ENCODE data around the gene MYOC. TPM values are rescaled to one million over a fixed set of nuclear protein-coding genes. Genes with fewer than 3 reads are reported as not detected.
"Not testable (repeated sequence)": the region's sequence is repeated elsewhere in the genome, so short reads cannot be mapped to it uniquely, and the experiment has no call there.

MYOC gene
- total RNA-seq, 1 donor from 2014 or later: not detected

- Mint-ChIP-seq H3K27ac (ENCODE audit: unreplicated experiment) (no peak overlapping the region), H3K4me3 (ENCODE audit: unreplicated experiment) (no peak overlapping the region), H3K27me3 (ENCODE audit: low read depth) (peaks cover 20% of the 10 kb centered on the region), H3K36me3 (ENCODE audit: low read depth) (no peaks in the 10 kb centered on the region), H3K4me1 (ENCODE audit: low read depth) (no peaks in the 10 kb centered on the region), H3K9me3 (ENCODE audit: low read depth) (peaks cover 7% of the 10 kb centered on the region)
- TF ChIP-seq CTCF (IDR thresholded peaks at IDR 0.05): no peak
- DNase-seq (ENCODE audit: low spot score): no peak
Observed at GRCh38 chr1:171627020-171627419, 25.5 kb downstream of the MYOC start.

GRCh38 chr1:171625225-171625624 is 27.3 kb downstream of the MYOC start:
- no peaks in the 10 kb centered on the region for H3K4me1 Mint-ChIP-seq (ENCODE audit: low read depth)
- peaks cover 13% of the 10 kb centered on the region for H3K27me3 Mint-ChIP-seq (ENCODE audit: low read depth)
- H3K27ac Mint-ChIP-seq (ENCODE audit: unreplicated experiment): no peak overlapping the region
- no peak for TF ChIP-seq CTCF (IDR thresholded peaks at IDR 0.05)
- no peak for DNase-seq (ENCODE audit: low spot score)
- no peaks in the 10 kb centered on the region for H3K9me3 Mint-ChIP-seq (ENCODE audit: low read depth)
- H3K4me3 Mint-ChIP-seq (ENCODE audit: unreplicated experiment): no peak overlapping the region
- H3K36me3 Mint-ChIP-seq (ENCODE audit: low read depth): no peaks in the 10 kb centered on the region

GRCh38 chr1:171623651-171624331 is 28.7 kb downstream of the MYOC start:
- H3K27me3 Mint-ChIP-seq (ENCODE audit: low read depth): peaks cover 5% of the 10 kb centered on the region
- H3K4me1 Mint-ChIP-seq (ENCODE audit: low read depth): no peaks in the 10 kb centered on the region
- H3K9me3 Mint-ChIP-seq (ENCODE audit: low read depth): no peaks in the 10 kb centered on the region
- H3K36me3 Mint-ChIP-seq (ENCODE audit: low read depth): no peaks in the 10 kb centered on the region
- no peak overlapping the region for H3K4me3 Mint-ChIP-seq (ENCODE audit: unreplicated experiment)
- DNase-seq (ENCODE audit: low spot score): no peak
- TF ChIP-seq CTCF (IDR thresholded peaks at IDR 0.05): no peak
- H3K27ac Mint-ChIP-seq (ENCODE audit: unreplicated experiment): no peak overlapping the region

- no peak within 1 kb of the TSS for H3K4me3 Mint-ChIP-seq (ENCODE audit: unreplicated experiment)
- no peaks in the 10 kb centered on the region for H3K36me3 Mint-ChIP-seq (ENCODE audit: low read depth)
- H3K27ac Mint-ChIP-seq (ENCODE audit: unreplicated experiment): no peak within 1 kb of the TSS
- peaks cover 12% of the 10 kb centered on the region for H3K27me3 Mint-ChIP-seq (ENCODE audit: low read depth)
- TF ChIP-seq CTCF (IDR thresholded peaks at IDR 0.05): no peak
- no peak for DNase-seq (ENCODE audit: low spot score)
- H3K9me3 Mint-ChIP-seq (ENCODE audit: low read depth): no peaks in the 10 kb centered on the region
- H3K4me1 Mint-ChIP-seq (ENCODE audit: low read depth): no peaks in the 10 kb centered on the region
Observed at GRCh38 chr1:171622152-171622462, 30.4 kb downstream of the MYOC start, which contains the start of gene MYOCOS. TSS of gene MYOCOS (plus strand) at chr1:171622243. CDS start at chr1:171623884, 1,641 bp downstream.

- no peak for DNase-seq (ENCODE audit: low spot score)
- no peak overlapping the region for H3K4me3 Mint-ChIP-seq (ENCODE audit: unreplicated experiment)
- TF ChIP-seq CTCF (IDR thresholded peaks at IDR 0.05): no peak
- no peaks in the 10 kb centered on the region for H3K9me3 Mint-ChIP-seq (ENCODE audit: low read depth)
- H3K4me1 Mint-ChIP-seq (ENCODE audit: low read depth): no peaks in the 10 kb centered on the region
- no peaks in the 10 kb centered on the region for H3K36me3 Mint-ChIP-seq (ENCODE audit: low read depth)
- peaks cover 7% of the 10 kb centered on the region for H3K27me3 Mint-ChIP-seq (ENCODE audit: low read depth)
- H3K27ac Mint-ChIP-seq (ENCODE audit: unreplicated experiment): no peak overlapping the region
Observed at GRCh38 chr1:171616586-171616985, 35.9 kb downstream of the MYOC start.

GRCh38 chr1:171615122-171615906 is 37.2 kb downstream of the MYOC start:
- H3K27ac Mint-ChIP-seq (ENCODE audit: unreplicated experiment); H3K36me3 Mint-ChIP-seq (ENCODE audit: low read depth); H3K4me1 Mint-ChIP-seq (ENCODE audit: low read depth); DNase-seq (ENCODE audit: low spot score); H3K27me3 Mint-ChIP-seq (ENCODE audit: low read depth); H3K9me3 Mint-ChIP-seq (ENCODE audit: low read depth); H3K4me3 Mint-ChIP-seq (ENCODE audit: unreplicated experiment): not testable (repeated sequence)
